ENCODE data around the gene SRGAP2C.
"Not testable (repeated sequence)": the region's sequence is repeated elsewhere in the genome, so short reads cannot be mapped to it uniquely, and the experiment has no call there.

SRGAP2C gene

GRCh38 chr1:121269309-121269708 lies 84.5 kb downstream of the SRGAP2C start:
- not testable (repeated sequence) for DNase-seq (ENCODE audit: low read depth)

GRCh38 chr1:121269973-121270372 lies 85.2 kb downstream of the SRGAP2C start:
- not testable (repeated sequence) for H3K4me3 ChIP-seq (ENCODE audit: low read length); DNase-seq (ENCODE audit: low read depth)

More at GRCh38 chr1:121269309-121269708, 84.5 kb downstream of the SRGAP2C start:
- H3K4me3 ChIP-seq (ENCODE audit: low read length), result not testable (repeated sequence)

- H3K4me3 ChIP-seq (ENCODE audit: low read length); DNase-seq (ENCODE audit: low read depth): not testable (repeated sequence)
Measured at GRCh38 chr1:121271143-121271715, 86.5 kb downstream of the SRGAP2C start.

GRCh38 chr1:121275435-121275834 lies 90.7 kb downstream of the SRGAP2C start:
- H3K4me3 ChIP-seq (ENCODE audit: low read length); DNase-seq (ENCODE audit: low read depth): not testable (repeated sequence)

DNA sequence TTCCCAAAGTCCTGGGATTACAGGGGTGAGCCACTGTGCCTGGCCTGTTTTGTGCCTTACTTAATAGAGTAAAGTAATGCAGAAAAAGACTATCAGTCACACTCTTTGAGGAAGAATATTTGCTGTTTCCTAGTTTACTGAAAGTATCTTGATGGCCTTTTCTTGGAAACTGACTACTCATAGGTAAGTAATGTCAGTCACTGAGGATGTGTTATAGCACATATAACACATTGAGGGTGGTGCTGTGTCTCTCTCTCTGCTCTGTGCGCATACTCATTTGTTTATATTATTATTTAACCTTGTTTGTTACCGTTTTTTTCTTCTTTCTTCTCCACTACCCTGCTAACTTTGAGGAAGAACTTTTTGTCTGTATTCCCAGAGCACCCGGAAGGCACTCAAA lies 93.4 kb downstream of the SRGAP2C start:
- H3K4me3 ChIP-seq (ENCODE audit: low read length); DNase-seq (ENCODE audit: low read depth): not testable (repeated sequence)

- DNase-seq (ENCODE audit: low read depth); H3K4me3 ChIP-seq (ENCODE audit: low read length): not testable (repeated sequence)
Measured at GRCh38 chr1:121278777-121279547, 94.2 kb downstream of the SRGAP2C start.

DNA sequence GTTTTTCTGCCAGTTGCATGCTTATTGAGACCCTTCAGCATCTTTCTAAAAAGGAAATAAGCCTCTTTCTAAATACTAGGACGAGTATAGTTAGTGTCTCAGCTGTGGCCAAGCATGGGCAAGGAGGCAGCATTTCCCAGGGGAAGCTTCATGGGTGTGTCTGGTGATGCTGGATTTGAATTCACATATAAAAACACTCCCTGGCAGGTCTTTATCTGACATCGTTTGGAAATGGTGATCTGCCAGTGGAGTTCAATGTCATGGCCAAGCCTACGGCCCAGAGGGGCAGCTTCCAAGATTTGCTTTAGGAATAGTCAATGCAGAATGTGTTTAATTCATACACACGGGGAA lies 94.7 kb downstream of the SRGAP2C start:
- H3K4me3 ChIP-seq (ENCODE audit: low read length); DNase-seq (ENCODE audit: low read depth): not testable (repeated sequence)

DNA sequence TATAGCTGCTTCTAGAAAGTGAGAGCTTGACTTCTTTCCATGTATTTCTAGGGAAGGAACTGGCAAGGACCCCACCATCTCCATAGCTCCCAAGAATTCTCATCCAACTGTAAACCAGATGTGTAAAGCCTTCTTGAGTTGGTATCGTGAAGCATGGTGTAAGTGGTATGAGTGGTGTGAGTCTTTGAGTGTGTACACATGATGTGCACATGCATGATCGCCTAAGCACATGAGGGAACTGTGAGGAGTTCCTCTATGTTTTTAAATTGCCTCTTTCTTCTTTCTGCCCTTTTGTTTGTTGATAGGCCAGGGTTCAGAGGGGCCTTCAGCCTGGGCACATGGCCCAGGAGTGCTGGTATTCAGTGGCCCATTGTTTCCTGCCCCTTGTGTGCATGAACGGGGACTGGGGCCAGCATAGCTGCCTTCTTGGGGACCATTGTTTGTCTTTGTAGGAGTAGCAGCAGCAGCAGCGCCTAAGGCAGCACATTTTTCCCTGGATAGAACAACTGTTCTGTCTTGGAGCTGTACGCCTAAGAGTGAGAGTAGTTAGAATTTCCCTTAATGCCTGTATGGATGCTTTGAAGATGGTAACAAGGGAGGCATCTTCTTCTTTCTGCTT lies 96.0 kb downstream of the SRGAP2C start:
- H3K4me3 ChIP-seq (ENCODE audit: low read length); DNase-seq (ENCODE audit: low read depth): not testable (repeated sequence)

DNA sequence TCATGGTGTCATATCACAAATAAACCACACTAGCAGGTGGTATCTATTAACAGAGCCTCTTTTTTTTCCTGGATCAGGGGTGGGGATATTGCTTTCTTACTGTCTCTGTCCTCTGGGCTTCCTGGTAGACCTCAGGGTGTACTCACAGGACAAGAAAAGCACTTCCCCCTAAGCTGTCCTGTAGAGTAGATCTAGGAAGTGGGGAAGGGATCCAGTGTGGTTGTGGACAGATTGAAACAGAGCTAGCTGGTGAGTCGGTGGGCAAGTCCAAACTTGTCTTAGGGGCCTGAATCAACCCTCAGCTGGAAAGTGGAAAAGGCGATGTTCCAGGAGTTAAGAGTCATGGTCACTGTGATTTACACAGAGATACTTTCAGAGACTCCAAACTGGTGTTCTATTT lies 96.7 kb downstream of the SRGAP2C start:
- not testable (repeated sequence) for DNase-seq (ENCODE audit: low read depth); H3K4me3 ChIP-seq (ENCODE audit: low read length)

- H3K4me3 ChIP-seq (ENCODE audit: low read length), result not testable (repeated sequence)
- DNase-seq (ENCODE audit: low read depth), result peak; percentile 34
Measured at GRCh38 chr1:121283587-121284180, 98.9 kb downstream of the SRGAP2C start.

DNA sequence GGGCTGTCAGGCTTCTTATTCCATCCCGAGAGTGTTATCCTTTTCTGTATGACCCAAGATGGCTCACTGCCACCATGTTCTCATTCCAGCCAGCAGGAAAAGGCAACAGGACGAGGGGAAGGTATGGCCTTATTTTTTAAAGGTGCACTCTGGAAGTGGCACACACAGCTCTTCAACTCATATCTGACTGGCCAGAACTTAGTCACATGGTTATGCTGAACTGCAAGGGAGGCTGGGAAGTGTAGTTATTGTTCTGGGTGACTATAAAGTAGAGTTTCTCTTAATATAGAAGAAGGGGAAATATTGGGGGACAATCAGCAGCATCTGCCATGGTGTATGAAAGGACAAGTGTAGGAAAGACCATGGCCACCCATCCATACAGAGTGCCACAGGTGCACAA lies 107.8 kb downstream of the SRGAP2C start:
- not testable (repeated sequence) for H3K4me3 ChIP-seq (ENCODE audit: low read length); DNase-seq (ENCODE audit: low read depth)

GRCh38 chr1:121293263-121294204 lies 108.8 kb downstream of the SRGAP2C start:
- not testable (repeated sequence) for DNase-seq (ENCODE audit: low read depth); H3K4me3 ChIP-seq (ENCODE audit: low read length)

DNA sequence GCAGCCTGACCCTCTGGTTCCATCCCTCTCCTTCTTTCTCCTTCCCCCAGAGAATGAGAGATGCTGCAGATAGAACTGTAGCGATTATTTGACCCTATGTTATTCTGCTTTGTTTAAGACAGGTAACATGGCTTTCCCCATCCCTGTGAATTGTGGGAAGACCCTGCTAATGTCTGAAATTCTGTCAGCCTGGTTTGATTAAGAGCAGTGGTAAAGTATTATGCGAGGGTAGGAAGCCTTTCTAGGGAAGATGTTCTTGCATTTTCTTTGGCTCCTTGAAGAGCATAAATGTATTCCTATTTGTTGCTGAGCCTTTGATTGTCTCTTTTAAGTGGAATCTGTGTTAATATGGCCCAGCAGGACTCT lies 109.4 kb downstream of the SRGAP2C start:
- DNase-seq (ENCODE audit: low read depth); H3K4me3 ChIP-seq (ENCODE audit: low read length): not testable (repeated sequence)

DNA sequence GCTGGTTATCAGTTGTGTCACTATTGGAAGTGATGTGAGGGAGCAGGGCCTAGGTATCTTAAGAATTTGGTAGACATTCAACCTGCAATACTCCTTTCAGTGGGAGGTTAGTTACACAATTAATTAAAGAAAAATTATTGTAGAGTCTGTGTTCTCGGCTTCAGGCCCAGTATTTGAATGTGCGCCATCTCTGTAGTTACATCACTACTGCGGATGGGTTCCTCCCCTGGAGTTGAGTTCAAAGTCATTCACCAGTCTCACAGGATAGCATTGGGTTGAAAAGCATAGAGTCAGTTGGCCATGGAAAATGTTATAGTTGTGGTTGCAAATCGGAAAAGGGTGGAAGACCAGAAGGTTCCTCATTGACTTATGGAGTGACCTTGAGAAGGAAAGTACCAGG lies 111.8 kb downstream of the SRGAP2C start:
- not testable (repeated sequence) for H3K4me3 ChIP-seq (ENCODE audit: low read length); DNase-seq (ENCODE audit: low read depth)

GRCh38 chr1:121298529-121298928 lies 113.8 kb downstream of the SRGAP2C start:
- not testable (repeated sequence) for H3K4me3 ChIP-seq (ENCODE audit: low read length); DNase-seq (ENCODE audit: low read depth)

- DNase-seq (ENCODE audit: low read depth); H3K4me3 ChIP-seq (ENCODE audit: low read length): not testable (repeated sequence)
Measured at GRCh38 chr1:121299514-121300149, 114.9 kb downstream of the SRGAP2C start.

DNA sequence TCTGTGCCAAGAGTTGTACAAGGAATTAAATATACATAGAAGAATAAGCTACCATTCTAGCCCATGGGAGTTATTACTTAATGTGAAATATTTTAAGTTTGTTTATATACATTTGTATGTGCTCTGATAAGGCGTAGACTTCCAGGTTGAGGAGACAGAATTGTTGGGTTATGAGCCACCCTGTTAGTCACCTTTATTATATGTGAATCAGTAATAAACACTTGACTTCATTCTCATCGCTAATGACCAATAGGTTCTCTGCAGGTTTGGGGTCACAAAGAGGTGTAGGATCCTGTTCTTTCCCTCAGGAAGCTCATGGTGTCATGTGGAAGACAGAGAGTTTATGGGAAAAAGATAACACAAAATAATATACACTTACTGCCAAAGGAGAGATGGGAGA lies 117.1 kb downstream of the SRGAP2C start:
- DNase-seq (ENCODE audit: low read depth); H3K4me3 ChIP-seq (ENCODE audit: low read length): not testable (repeated sequence)

- not testable (repeated sequence) for H3K4me3 ChIP-seq (ENCODE audit: low read length); DNase-seq (ENCODE audit: low read depth)
Measured at GRCh38 chr1:121307759-121308158, 123.0 kb downstream of the SRGAP2C start.

DNA sequence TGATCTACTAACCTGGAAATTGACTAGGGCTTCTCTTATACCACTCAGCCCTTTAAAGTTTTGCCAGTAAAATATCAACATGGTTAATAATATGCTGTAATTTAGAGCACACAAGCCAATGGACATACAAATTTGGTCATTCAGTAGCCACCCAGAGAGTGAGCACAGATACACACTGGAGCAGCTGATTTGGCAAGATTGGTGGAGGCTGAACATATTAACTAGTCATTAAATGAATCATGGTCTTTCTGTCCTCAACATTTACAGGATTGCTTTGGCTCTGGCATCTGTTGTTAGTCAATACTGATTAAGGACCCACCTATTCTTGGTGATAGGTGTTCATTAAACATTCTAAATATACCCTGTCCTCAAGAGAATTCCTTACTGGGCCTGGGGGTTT lies 130.7 kb downstream of the SRGAP2C start:
- DNase-seq (ENCODE audit: low read depth); H3K4me3 ChIP-seq (ENCODE audit: low read length): not testable (repeated sequence)

All from epithelial cell of esophagus (primary cell).